Vagina (tissue), 2 donors: ENCODE measurements around the gene PXYLP1.

ENCODE experiments used
- POLR2AphosphoS5 ChIP-seq, 2 donors: sonication (generic); formaldehyde crosslinking; IDR thresholded peaks; one replicate each; pipeline ENCODE4 v1.9.0; 2017; ENCODE audit warnings: antibody characterized with exemption in 2 of 2, mild to moderate bottlenecking in 2 of 2, low read depth in 1 of 2; ENCODE audit not compliant: insufficient read depth in 1 of 2
- TF ChIP-seq, protein P1 (sequence below), 3 experiments: fragments of 450-650 bp in 2 of 3; fragments of 200-600 bp in 1 of 3; sonication (generic) in 1 of 3; IDR thresholded peaks; one replicate each; pipeline ENCODE4 v1.5.1; 2017 to 2019; ENCODE audit warnings: antibody characterized with exemption in 3 of 3, mild to moderate bottlenecking in 2 of 3, moderate library complexity in 2 of 3

GRCh38 chr3:141275511-141275910, 43.9 kb downstream of the PXYLP1 start:
- TF ChIP-seq POLR2AphosphoS5 (IDR thresholded peaks at IDR 0.05; ENCODE audit: insufficient read depth in 1 of 2, low read depth in 1 of 2): no peak
- TF ChIP-seq, protein P1, sequence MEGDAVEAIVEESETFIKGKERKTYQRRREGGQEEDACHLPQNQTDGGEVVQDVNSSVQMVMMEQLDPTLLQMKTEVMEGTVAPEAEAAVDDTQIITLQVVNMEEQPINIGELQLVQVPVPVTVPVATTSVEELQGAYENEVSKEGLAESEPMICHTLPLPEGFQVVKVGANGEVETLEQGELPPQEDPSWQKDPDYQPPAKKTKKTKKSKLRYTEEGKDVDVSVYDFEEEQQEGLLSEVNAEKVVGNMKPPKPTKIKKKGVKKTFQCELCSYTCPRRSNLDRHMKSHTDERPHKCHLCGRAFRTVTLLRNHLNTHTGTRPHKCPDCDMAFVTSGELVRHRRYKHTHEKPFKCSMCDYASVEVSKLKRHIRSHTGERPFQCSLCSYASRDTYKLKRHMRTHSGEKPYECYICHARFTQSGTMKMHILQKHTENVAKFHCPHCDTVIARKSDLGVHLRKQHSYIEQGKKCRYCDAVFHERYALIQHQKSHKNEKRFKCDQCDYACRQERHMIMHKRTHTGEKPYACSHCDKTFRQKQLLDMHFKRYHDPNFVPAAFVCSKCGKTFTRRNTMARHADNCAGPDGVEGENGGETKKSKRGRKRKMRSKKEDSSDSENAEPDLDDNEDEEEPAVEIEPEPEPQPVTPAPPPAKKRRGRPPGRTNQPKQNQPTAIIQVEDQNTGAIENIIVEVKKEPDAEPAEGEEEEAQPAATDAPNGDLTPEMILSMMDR (IDR thresholded peaks at IDR 0.05): no peak
